Naive B cell (primary cell): Measurements from ENCODE around the gene NKAIN2. TPM values are rescaled to one million over a fixed set of nuclear protein-coding genes. Genes with fewer than 3 reads are reported as not detected.
"Not testable (repeated sequence)": the region's sequence is repeated elsewhere in the genome, so short reads cannot be mapped to it uniquely, and the experiment has no call there.

Experiments used
- ATAC-seq, 2 donors: fragments of 150-1000 bp; cut with Tn5 transposase; 2 replicates each; pipeline ENCODE4 v1.10.0; 2021; ENCODE audit warnings: low read depth in 2 of 2, mild to moderate bottlenecking in 2 of 2, moderate library complexity in 2 of 2
- DNase-seq: peaks from one replicate; pipeline ENCODE4 v3.0.0; 2022
- H3K27ac Mint-ChIP-seq, 6 donors: one replicate each; pipeline ENCODE4 v1.8.0; 2020 to 2022; ENCODE audit warnings: mild to moderate bottlenecking in 6 of 6, mixed read lengths in 6 of 6, moderate library complexity in 5 of 6, inconsistent platforms in 2 of 6
- H3K27me3 Mint-ChIP-seq, 3 donors: one replicate each; pipeline ENCODE4 v1.8.0; 2021 to 2022; ENCODE audit warnings: mixed read lengths in 3 of 3, mild to moderate bottlenecking in 1 of 3
- H3K36me3 Mint-ChIP-seq, 2 donors: one replicate each; pipeline ENCODE4 v1.8.0; 2020 to 2022; ENCODE audit warnings: mixed read lengths in 2 of 2, inconsistent platforms in 1 of 2, mild to moderate bottlenecking in 1 of 2
- H3K4me1 Mint-ChIP-seq, 3 donors: one replicate each; pipeline ENCODE4 v1.8.0; 2020 to 2022; ENCODE audit warnings: mixed read lengths in 3 of 3, inconsistent platforms in 1 of 3, mild to moderate bottlenecking in 1 of 3, moderate library complexity in 1 of 3
- H3K4me3 Mint-ChIP-seq, 8 donors: one replicate each; pipeline ENCODE4 v1.8.0; 2020 to 2022; ENCODE audit warnings: mild to moderate bottlenecking in 8 of 8, mixed read lengths in 8 of 8, moderate library complexity in 8 of 8, inconsistent platforms in 2 of 8
- H3K9me3 Mint-ChIP-seq, 7 donors: one replicate each; pipeline ENCODE4 v1.8.0; 2020 to 2022; ENCODE audit warnings: mixed read lengths in 7 of 7, mild to moderate bottlenecking in 5 of 7, inconsistent platforms in 2 of 7, moderate library complexity in 1 of 7
- polyA plus RNA-seq, 6 donors: library from polyadenylated mRNA; unstranded; fragments of 300-500 nt; fragmentation: Illumina TruSeq; gene quantifications; one replicate each; pipeline ENCODE4 v1.2.3, GENCODE V29; 2021; ENCODE audit warnings: low read depth in 6 of 6

The NKAIN2 gene
- polyA plus RNA-seq, 6 donors from 2014 or later, result not detected

GRCh38 chr6:123909989-123910388 lies 106.3 kb downstream of the NKAIN2 start:
- ATAC-seq (no peak), DNase-seq (no peak)
- Mint-ChIP-seq H3K27ac (no peak overlapping the region), H3K27me3 (no peaks in the 10 kb centered on the region), H3K4me1 (no peaks in the 10 kb centered on the region), H3K36me3 (no peaks in the 10 kb centered on the region), H3K9me3 (peaks cover 0 to 3% (median 0%) of the 10 kb centered on the region in 7 donors), H3K4me3 (no peak overlapping the region)

- ATAC-seq, result no peak
- no peak for DNase-seq
- Mint-ChIP-seq H3K27me3 (no peaks in the 10 kb centered on the region), H3K27ac (no peak overlapping the region), H3K4me1 (no peaks in the 10 kb centered on the region), H3K4me3 (no peak overlapping the region), H3K36me3 (no peaks in the 10 kb centered on the region), H3K9me3 (no peaks in the 10 kb centered on the region)
Observed at GRCh38 chr6:123913863-123914262, 110.2 kb downstream of the NKAIN2 start.

- not testable (repeated sequence) for H3K27ac Mint-ChIP-seq, DNase-seq, H3K9me3 Mint-ChIP-seq, H3K27me3 Mint-ChIP-seq, H3K36me3 Mint-ChIP-seq, H3K4me3 Mint-ChIP-seq, ATAC-seq, H3K4me1 Mint-ChIP-seq
Observed at GRCh38 chr6:123923379-123923778, 119.7 kb downstream of the NKAIN2 start.

- Mint-ChIP-seq H3K4me3 (no peak overlapping the region), H3K27ac (no peak overlapping the region), H3K36me3 (no peaks in the 10 kb centered on the region), H3K9me3 (peaks cover 0 to 3% (median 0%) of the 10 kb centered on the region in 7 donors), H3K4me1 (no peaks in the 10 kb centered on the region), H3K27me3 (no peaks in the 10 kb centered on the region)
- no peak for ATAC-seq
- no peak for DNase-seq
Observed at GRCh38 chr6:123925350-123925749, 121.7 kb downstream of the NKAIN2 start.

- DNase-seq, result no peak
- no peak overlapping the region for H3K4me3 Mint-ChIP-seq
- no peaks in the 10 kb centered on the region for H3K36me3 Mint-ChIP-seq
- H3K27me3 Mint-ChIP-seq, result no peaks in the 10 kb centered on the region
- no peak for ATAC-seq
- H3K9me3 Mint-ChIP-seq, result peaks cover 0 to 3% (median 0%) of the 10 kb centered on the region in 7 donors
- no peak overlapping the region for H3K27ac Mint-ChIP-seq
- H3K4me1 Mint-ChIP-seq, result no peaks in the 10 kb centered on the region
Observed at GRCh38 chr6:123925842-123926399, 122.3 kb downstream of the NKAIN2 start.

GRCh38 chr6:123928529-123928928 lies 124.9 kb downstream of the NKAIN2 start:
- Mint-ChIP-seq H3K4me1 (no peaks in the 10 kb centered on the region), H3K4me3 (no peak overlapping the region), H3K9me3 (peaks cover 0 to 3% (median 0%) of the 10 kb centered on the region in 7 donors), H3K36me3 (no peaks in the 10 kb centered on the region), H3K27ac (no peak overlapping the region), H3K27me3 (no peaks in the 10 kb centered on the region)
- no peak for DNase-seq
- ATAC-seq, result no peak

- H3K9me3 Mint-ChIP-seq, result no peaks in the 10 kb centered on the region
- H3K4me1 Mint-ChIP-seq, result no peaks in the 10 kb centered on the region
- no peak overlapping the region for H3K27ac Mint-ChIP-seq
- H3K36me3 Mint-ChIP-seq, result no peaks in the 10 kb centered on the region
- no peak overlapping the region for H3K4me3 Mint-ChIP-seq
- ATAC-seq (no peak), DNase-seq (no peak)
- no peaks in the 10 kb centered on the region for H3K27me3 Mint-ChIP-seq
Observed at GRCh38 chr6:123931928-123932327, 128.3 kb downstream of the NKAIN2 start.

- ATAC-seq (no peak), DNase-seq (no peak)
- Mint-ChIP-seq H3K4me1 (no peaks in the 10 kb centered on the region), H3K27me3 (no peaks in the 10 kb centered on the region), H3K27ac (no peak overlapping the region), H3K36me3 (no peaks in the 10 kb centered on the region), H3K9me3 (peaks cover 0 to 2% (median 0%) of the 10 kb centered on the region in 7 donors), H3K4me3 (no peak overlapping the region)
Observed at GRCh38 chr6:123940551-123940950, 136.9 kb downstream of the NKAIN2 start.

GRCh38 chr6:123941855-123942254 lies 138.2 kb downstream of the NKAIN2 start:
- H3K27ac Mint-ChIP-seq, result no peak overlapping the region
- H3K4me1 Mint-ChIP-seq, result no peaks in the 10 kb centered on the region
- no peaks in the 10 kb centered on the region for H3K27me3 Mint-ChIP-seq
- DNase-seq (no peak), ATAC-seq (no peak)
- H3K9me3 Mint-ChIP-seq, result peaks cover 0 to 2% (median 0%) of the 10 kb centered on the region in 7 donors
- no peaks in the 10 kb centered on the region for H3K36me3 Mint-ChIP-seq
- no peak overlapping the region for H3K4me3 Mint-ChIP-seq

- DNase-seq, result no peak
- Mint-ChIP-seq H3K36me3 (no peaks in the 10 kb centered on the region), H3K27me3 (no peaks in the 10 kb centered on the region), H3K27ac (no peak overlapping the region), H3K4me3 (no peak overlapping the region), H3K9me3 (peaks cover 0 to 10% (median 2%) of the 10 kb centered on the region in 7 donors), H3K4me1 (no peaks in the 10 kb centered on the region)
- no peak for ATAC-seq
Observed at GRCh38 chr6:123945386-123945785, 141.7 kb downstream of the NKAIN2 start.

- H3K4me1 Mint-ChIP-seq, result no peaks in the 10 kb centered on the region
- no peaks in the 10 kb centered on the region for H3K36me3 Mint-ChIP-seq
- H3K27me3 Mint-ChIP-seq, result no peaks in the 10 kb centered on the region
- H3K9me3 Mint-ChIP-seq, result peaks cover 0 to 27% (median 9%) of the 10 kb centered on the region in 7 donors
- no peak overlapping the region for H3K4me3 Mint-ChIP-seq
- DNase-seq (no peak), ATAC-seq (no peak)
- no peak overlapping the region for H3K27ac Mint-ChIP-seq
Observed at GRCh38 chr6:123953920-123954319, 150.3 kb downstream of the NKAIN2 start.

GRCh38 chr6:123956492-123957139 lies 153.0 kb downstream of the NKAIN2 start:
- ATAC-seq (no peak), DNase-seq (no peak)
- Mint-ChIP-seq H3K27me3 (no peaks in the 10 kb centered on the region), H3K4me1 (no peaks in the 10 kb centered on the region), H3K4me3 (no peak overlapping the region), H3K9me3 (peaks cover 0 to 22% (median 11%) of the 10 kb centered on the region in 7 donors), H3K27ac (no peak overlapping the region), H3K36me3 (no peaks in the 10 kb centered on the region)

GRCh38 chr6:123962508-123962907 lies 158.8 kb downstream of the NKAIN2 start:
- Mint-ChIP-seq H3K4me1 (no peaks in the 10 kb centered on the region), H3K27me3 (no peaks in the 10 kb centered on the region), H3K4me3 (no peak overlapping the region), H3K9me3 (peaks cover 0 to 10% (median 5%) of the 10 kb centered on the region in 7 donors), H3K36me3 (no peaks in the 10 kb centered on the region), H3K27ac (no peak overlapping the region)
- no peak for ATAC-seq
- DNase-seq, result no peak

GRCh38 chr6:123965894-123966293 lies 162.2 kb downstream of the NKAIN2 start:
- Mint-ChIP-seq H3K36me3 (no peaks in the 10 kb centered on the region), H3K27me3 (no peaks in the 10 kb centered on the region), H3K4me1 (no peaks in the 10 kb centered on the region), H3K27ac (no peak overlapping the region), H3K9me3 (peaks cover 0 to 1% (median 0%) of the 10 kb centered on the region in 7 donors), H3K4me3 (no peak overlapping the region)
- ATAC-seq (no peak), DNase-seq (no peak)
